ENCODE measurements around the gene MRGPRE. TPM values are rescaled to one million over a fixed set of nuclear protein-coding genes. Genes with fewer than 3 reads are reported as not detected.

The MRGPRE gene
- total RNA-seq, 2 experiments from 2014 or later = not detected

DNA sequence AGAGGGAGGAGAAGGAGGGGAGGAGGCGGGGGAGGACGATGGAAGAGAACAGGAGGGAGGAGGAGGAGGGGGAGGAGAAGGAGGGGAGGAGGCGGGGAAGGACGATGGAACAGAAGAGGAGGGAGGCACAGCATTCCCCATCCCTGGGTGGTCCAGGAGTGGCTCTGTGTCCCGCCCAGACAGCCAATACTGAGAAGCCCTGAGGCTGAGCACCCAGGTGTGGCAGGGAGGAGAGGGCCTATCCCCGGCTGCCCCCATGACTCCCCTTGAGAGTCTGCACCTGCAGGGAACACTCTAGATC is 717 bp downstream of the MRGPRE start:
- Mint-ChIP-seq H3K27me3 (no peaks in the 10 kb centered on the region), H3K4me3 (no peak overlapping the region), H3K27ac (no peak overlapping the region), H3K9me3 (no peaks in the 10 kb centered on the region), H3K4me1 (ENCODE audit: low read depth) (no peaks in the 10 kb centered on the region), H3K36me3 (ENCODE audit: low read depth) (no peaks in the 10 kb centered on the region)
- DNase-seq (no peak), ATAC-seq (no peak)
- ChIA-PET CTCF (no interaction called here), POLR2A (interaction anchor here (0.6 kb wide), 1 partner anchor 299 kb away, joined by 4 read pairs; no protein-coding TSS in a partner anchor)
- TF ChIP-seq, protein P1, sequence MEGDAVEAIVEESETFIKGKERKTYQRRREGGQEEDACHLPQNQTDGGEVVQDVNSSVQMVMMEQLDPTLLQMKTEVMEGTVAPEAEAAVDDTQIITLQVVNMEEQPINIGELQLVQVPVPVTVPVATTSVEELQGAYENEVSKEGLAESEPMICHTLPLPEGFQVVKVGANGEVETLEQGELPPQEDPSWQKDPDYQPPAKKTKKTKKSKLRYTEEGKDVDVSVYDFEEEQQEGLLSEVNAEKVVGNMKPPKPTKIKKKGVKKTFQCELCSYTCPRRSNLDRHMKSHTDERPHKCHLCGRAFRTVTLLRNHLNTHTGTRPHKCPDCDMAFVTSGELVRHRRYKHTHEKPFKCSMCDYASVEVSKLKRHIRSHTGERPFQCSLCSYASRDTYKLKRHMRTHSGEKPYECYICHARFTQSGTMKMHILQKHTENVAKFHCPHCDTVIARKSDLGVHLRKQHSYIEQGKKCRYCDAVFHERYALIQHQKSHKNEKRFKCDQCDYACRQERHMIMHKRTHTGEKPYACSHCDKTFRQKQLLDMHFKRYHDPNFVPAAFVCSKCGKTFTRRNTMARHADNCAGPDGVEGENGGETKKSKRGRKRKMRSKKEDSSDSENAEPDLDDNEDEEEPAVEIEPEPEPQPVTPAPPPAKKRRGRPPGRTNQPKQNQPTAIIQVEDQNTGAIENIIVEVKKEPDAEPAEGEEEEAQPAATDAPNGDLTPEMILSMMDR (IDR thresholded peaks at IDR 0.05) = no peak
- intact Hi-C loops (cut with micrococcal nuclease) = no loop called here

DNA sequence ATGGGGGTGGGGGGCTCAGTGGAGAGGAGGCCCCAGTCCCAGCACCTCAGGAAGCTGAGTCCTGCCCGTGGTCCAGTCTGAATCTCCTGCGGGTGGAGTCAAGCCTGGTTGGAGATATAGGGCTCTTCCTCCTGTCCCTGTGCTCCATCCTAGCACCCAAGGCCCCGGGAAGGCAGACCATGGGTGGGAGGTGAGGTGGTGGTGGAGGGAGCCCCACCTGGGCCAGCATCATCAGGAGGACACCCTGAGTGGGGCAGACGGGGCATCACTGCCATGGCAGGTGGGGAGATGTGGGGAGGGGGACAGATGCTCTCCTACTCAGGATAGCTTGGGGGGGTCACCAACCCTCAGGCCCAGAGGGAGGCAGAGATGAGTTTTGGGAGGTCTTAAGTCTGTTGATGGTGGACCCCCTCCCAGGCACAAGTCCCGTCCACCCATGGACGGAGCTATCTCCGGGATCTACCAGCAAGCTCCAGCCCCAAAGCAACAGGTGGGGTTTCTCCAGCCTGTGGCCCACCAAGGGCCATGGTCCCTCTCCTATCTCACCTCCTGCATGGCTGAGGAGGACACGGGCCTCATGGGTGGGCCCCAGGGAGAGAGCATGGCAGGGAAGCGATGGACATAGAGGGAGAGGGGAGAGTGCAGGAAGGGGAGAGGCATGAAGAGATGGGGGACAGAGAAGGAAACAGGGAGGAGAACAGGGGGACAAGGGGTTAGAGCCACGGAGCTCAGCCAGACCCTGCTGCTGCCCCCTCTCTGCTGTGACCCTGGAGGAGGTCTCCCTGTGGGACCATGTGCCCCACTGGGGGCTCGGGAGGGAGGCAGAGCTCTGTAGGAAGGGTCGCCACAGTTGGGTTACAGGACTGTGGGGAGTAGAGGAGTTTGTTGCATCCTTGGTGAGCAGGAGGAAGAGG is 1.3 kb downstream of the MRGPRE start:
- Mint-ChIP-seq H3K9me3 (no peaks in the 10 kb centered on the region), H3K27me3 (no peaks in the 10 kb centered on the region), H3K27ac (no peak overlapping the region), H3K36me3 (ENCODE audit: low read depth) (no peaks in the 10 kb centered on the region), H3K4me1 (ENCODE audit: low read depth) (no peaks in the 10 kb centered on the region), H3K4me3 (no peak overlapping the region)
- POLR2A ChIA-PET = interaction anchor here (0.6 kb wide), 1 partner anchor 298 kb away, joined by 4 read pairs; no protein-coding TSS in a partner anchor
- CTCF ChIA-PET = no interaction called here
- DNase-seq (no peak), ATAC-seq (no peak)
- intact Hi-C loops (cut with micrococcal nuclease) = no loop called here
- TF ChIP-seq, protein P1 (IDR thresholded peaks at IDR 0.05) = no peak

DNA sequence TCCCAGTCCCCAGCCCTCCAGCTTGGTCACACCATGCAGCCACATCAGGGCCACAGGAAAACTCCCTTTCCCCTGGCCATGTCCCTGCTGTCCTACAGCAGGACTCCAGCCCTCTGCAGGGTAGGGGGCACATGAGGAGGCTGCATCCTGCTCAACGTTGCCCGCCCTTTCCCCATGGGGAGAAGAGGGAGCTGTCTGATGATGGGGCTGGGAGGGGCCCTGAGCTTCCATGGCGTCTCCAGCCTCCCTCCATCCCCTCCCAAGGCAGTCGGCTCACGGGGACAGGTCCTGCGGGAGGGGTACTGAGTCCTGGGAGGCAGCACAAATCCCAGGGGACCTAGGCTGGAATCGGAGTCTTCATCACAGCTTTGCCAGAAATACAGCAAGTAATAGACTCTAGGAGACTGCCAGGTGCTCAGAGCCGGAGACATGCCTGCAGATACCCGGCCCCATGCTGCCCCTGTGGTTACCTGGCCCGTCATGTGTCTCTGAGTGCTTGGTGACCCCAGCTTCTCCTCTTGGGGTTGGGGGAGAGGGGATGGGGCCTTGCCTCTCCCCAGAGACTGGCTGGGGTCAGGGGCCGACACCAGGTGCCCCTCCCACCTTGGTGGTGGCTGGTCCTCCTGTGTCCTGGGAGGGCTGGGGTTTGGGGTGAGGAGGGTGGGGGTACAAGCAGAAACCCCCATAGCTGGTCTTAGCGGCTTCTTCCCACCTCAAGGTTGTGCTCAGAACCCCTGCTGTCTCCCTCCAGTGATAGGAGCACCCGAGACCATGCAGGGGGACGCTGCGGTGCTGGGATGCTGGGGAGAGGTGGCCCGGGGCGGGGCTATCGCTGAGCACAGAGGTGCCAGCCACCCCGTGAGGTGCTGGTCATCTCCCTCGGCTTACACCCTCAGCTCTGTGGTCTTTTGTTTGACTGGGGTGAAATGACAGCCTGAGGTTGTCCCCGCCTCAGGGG is 2.3 kb downstream of the MRGPRE start:
- intact Hi-C loops (cut with micrococcal nuclease) = no loop called here
- H3K4me3 Mint-ChIP-seq = no peak overlapping the region
- TF ChIP-seq, protein P1 (IDR thresholded peaks at IDR 0.05) = no peak
- no peaks in the 10 kb centered on the region for H3K27me3 Mint-ChIP-seq
- no peaks in the 10 kb centered on the region for H3K4me1 Mint-ChIP-seq (ENCODE audit: low read depth)
- DNase-seq = no peak
- no peak overlapping the region for H3K27ac Mint-ChIP-seq
- H3K36me3 Mint-ChIP-seq (ENCODE audit: low read depth) = no peaks in the 10 kb centered on the region
- CTCF ChIA-PET = no interaction called here
- no peak for ATAC-seq
- H3K9me3 Mint-ChIP-seq = no peaks in the 10 kb centered on the region
- POLR2A ChIA-PET = no interaction called here

DNA sequence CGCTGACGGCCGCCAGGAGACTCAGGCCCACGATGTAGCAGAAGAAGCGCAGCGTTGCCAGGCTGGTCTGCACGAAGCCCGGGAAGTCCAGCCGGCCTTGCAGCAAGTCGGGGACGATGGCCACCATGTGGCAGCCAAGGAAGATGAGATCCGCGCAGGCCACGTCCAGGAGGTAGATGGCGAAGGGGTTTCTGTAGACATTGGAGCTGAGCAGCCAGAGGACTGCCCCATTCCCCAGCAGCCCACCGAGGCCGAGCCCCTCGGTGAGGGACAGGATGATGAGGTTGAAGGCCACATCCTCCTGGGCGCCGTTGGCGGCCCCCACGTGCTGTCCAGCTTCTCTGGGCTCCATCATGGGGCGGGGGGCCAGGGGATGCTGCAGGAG is 3.8 kb downstream of the MRGPRE start:
- Mint-ChIP-seq H3K4me3 (no peak overlapping the region), H3K4me1 (ENCODE audit: low read depth) (no peaks in the 10 kb centered on the region), H3K9me3 (no peaks in the 10 kb centered on the region), H3K27ac (no peak overlapping the region), H3K27me3 (no peaks in the 10 kb centered on the region), H3K36me3 (ENCODE audit: low read depth) (no peaks in the 10 kb centered on the region)
- intact Hi-C loops (cut with micrococcal nuclease) = no loop called here
- ChIA-PET CTCF (no interaction called here), POLR2A (no interaction called here)
- TF ChIP-seq, protein P1 (IDR thresholded peaks at IDR 0.05) = no peak
- DNase-seq (no peak), ATAC-seq (no peak)
